SU-DHL-6 (cell line): ENCODE measurements around the gene JSRP1.

Source experiments
- CTCF ChIP-seq: fragments of 200-600 bp; sonication (generic); IDR thresholded peaks from one replicate; pipeline ENCODE4 v1.5.1; 2017; ENCODE audit warnings: antibody characterized with exemption, mild to moderate bottlenecking, low read length, moderate library complexity; ENCODE audit not compliant: insufficient read depth, poor library complexity, severe bottlenecking
- EZH2phosphoT487 ChIP-seq: fragments of 200-600 bp; sonication (generic), shearing (Covaris generic); conservative IDR thresholded peaks from 2 replicates; pipeline ENCODE4 v1.6.1; 2018; ENCODE audit warnings: mild to moderate bottlenecking, antibody characterized with exemption, low read length, moderate library complexity, mixed read lengths

DNA sequence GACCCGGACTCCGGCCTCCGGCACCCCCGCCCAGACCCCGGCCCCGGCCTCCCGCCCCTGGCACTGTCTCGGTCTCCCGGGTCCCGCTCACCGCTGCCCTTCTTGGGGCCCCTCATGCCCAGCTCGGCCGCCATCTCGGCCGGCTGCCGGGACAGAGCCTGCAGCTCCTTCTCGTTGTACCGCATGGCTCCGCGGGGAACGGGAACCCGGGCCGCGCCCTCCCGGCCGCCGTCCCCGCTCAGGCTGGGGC lies 20.2 kb downstream of the JSRP1 start:
- no peak for TF ChIP-seq CTCF
- no peak for TF ChIP-seq EZH2phosphoT487
